Stomach (tissue), 4 donors: Measurements from ENCODE around the gene C1GALT1C1.

Experiments
- CTCF ChIP-seq, 7 experiments: fragments of 450-650 bp in 4 of 7; fragments of 200-600 bp in 3 of 7; sonication (generic) in 3 of 7; IDR thresholded peaks; one replicate each; pipeline ENCODE4 v1.5.1; 2016 to 2019; ENCODE audit warnings: antibody characterized with exemption in 7 of 7, control low read depth in 2 of 7, mild to moderate bottlenecking in 1 of 7
- EP300 ChIP-seq: sonication (generic); formaldehyde crosslinking; IDR thresholded peaks from one replicate; pipeline ENCODE4 v1.6.1; 2017; ENCODE audit warnings: antibody characterized with exemption
- POLR2A ChIP-seq, 4 donors: fragments of 450-650 bp; IDR thresholded peaks; one replicate each; pipeline ENCODE4 v1.6.1; 2016; ENCODE audit warnings: antibody characterized with exemption in 4 of 4, control low read depth in 2 of 4, mild to moderate bottlenecking in 1 of 4, moderate library complexity in 1 of 4
- POLR2AphosphoS5 ChIP-seq, 3 donors: sonication (generic); formaldehyde crosslinking; IDR thresholded peaks; one replicate each; pipeline ENCODE4 v1.6.1; 2016; ENCODE audit warnings: antibody characterized with exemption in 3 of 3

DNA sequence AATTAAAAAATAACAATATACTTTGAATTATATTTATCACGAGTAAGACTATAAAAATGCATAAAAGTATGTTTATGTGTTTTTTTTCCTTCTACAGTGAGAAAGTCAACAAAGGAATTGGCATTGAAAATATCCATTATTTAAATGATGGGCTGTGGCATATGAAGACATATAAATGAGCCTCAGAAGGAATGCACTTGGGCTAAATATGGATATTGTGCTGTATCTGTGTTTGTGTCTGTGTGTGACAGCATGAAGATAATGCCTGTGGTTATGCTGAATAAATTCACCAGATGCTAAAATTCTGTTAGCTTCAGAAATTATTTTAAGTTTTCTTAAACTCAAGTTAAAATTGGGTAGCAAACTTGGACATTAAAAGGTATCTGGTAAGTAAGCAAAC, 17.8 kb downstream of the C1GALT1C1 start:
- TF ChIP-seq POLR2AphosphoS5 (IDR thresholded peaks at IDR 0.05) (no peak), CTCF (IDR thresholded peaks at IDR 0.05) (no peak), EP300 (no peak), POLR2A (IDR thresholded peaks at IDR 0.05) (no peak)
